ENCODE data around the gene TIMM29. TPM values are rescaled to one million over a fixed set of nuclear protein-coding genes. Genes with fewer than 3 reads are reported as not detected.

TIMM29 gene
- total RNA-seq, 1 donor, result 31.8 TPM

GRCh38 chr19:10885201-10886169 lies 43.1 kb upstream of the TIMM29 start:
- H3K4me3 ChIP-seq (ENCODE audit: insufficient read depth, low read length), result no peak overlapping the region
- no peak overlapping the region for H2AFZ ChIP-seq (ENCODE audit: low read length)
- DNase-seq (ENCODE audit: insufficient read length, low spot score, missing footprints), result peak; percentile 55
- H3K27me3 ChIP-seq (ENCODE audit: insufficient read depth, low read length), result no peaks in the 10 kb centered on the region
- H4K20me1 ChIP-seq (ENCODE audit: insufficient read depth, low read length), result peaks cover 58% of the 10 kb centered on the region
- H3K79me2 ChIP-seq (ENCODE audit: insufficient read depth, low read length), result peaks cover 80% of the 10 kb centered on the region
- no peaks in the 10 kb centered on the region for H3K4me1 ChIP-seq (ENCODE audit: insufficient read depth, low read length)
- no peaks in the 10 kb centered on the region for H3K36me3 ChIP-seq (ENCODE audit: insufficient read depth, low read length)
- no peak overlapping the region for H3K4me2 ChIP-seq (ENCODE audit: insufficient read depth, low read length)
- TF ChIP-seq CTCF (IDR thresholded peaks at IDR 0.05; ENCODE audit: extremely low read depth, low read depth, low read length), result no peak
- no peaks in the 10 kb centered on the region for H3K9me3 ChIP-seq (ENCODE audit: low read depth, low read length)
- H3K27ac ChIP-seq (ENCODE audit: low read depth, low read length), result no peak overlapping the region

- TF ChIP-seq CTCF (IDR thresholded peaks at IDR 0.05; ENCODE audit: extremely low read depth, low read depth, low read length), result no peak
- Histone ChIP-seq H3K36me3 (ENCODE audit: insufficient read depth, low read length) (no peaks in the 10 kb centered on the region), H2AFZ (ENCODE audit: low read length) (no peak overlapping the region), H4K20me1 (ENCODE audit: insufficient read depth, low read length) (peaks cover 55% of the 10 kb centered on the region), H3K79me2 (ENCODE audit: insufficient read depth, low read length) (peaks cover 76% of the 10 kb centered on the region), H3K4me2 (ENCODE audit: insufficient read depth, low read length) (no peak overlapping the region), H3K4me1 (ENCODE audit: insufficient read depth, low read length) (no peaks in the 10 kb centered on the region), H3K27ac (ENCODE audit: low read depth, low read length) (no peak overlapping the region), H3K4me3 (ENCODE audit: insufficient read depth, low read length) (no peak overlapping the region), H3K9me3 (ENCODE audit: low read depth, low read length) (no peaks in the 10 kb centered on the region), H3K27me3 (ENCODE audit: insufficient read depth, low read length) (no peaks in the 10 kb centered on the region)
- DNase-seq (ENCODE audit: insufficient read length, low spot score, missing footprints), result peak; percentile 60
Measured at GRCh38 chr19:10887616-10888367, 40.8 kb upstream of the TIMM29 start.

- DNase-seq (ENCODE audit: insufficient read length, low spot score, missing footprints), result peak; percentile 29
- Histone ChIP-seq H4K20me1 (ENCODE audit: insufficient read depth, low read length) (peaks cover 54% of the 10 kb centered on the region), H3K27ac (ENCODE audit: low read depth, low read length) (no peak overlapping the region), H3K9me3 (ENCODE audit: low read depth, low read length) (no peaks in the 10 kb centered on the region), H3K4me2 (ENCODE audit: insufficient read depth, low read length) (no peak overlapping the region), H3K36me3 (ENCODE audit: insufficient read depth, low read length) (no peaks in the 10 kb centered on the region), H2AFZ (ENCODE audit: low read length) (no peak overlapping the region), H3K79me2 (ENCODE audit: insufficient read depth, low read length) (peaks cover 71% of the 10 kb centered on the region), H3K4me1 (ENCODE audit: insufficient read depth, low read length) (no peaks in the 10 kb centered on the region), H3K27me3 (ENCODE audit: insufficient read depth, low read length) (no peaks in the 10 kb centered on the region), H3K4me3 (ENCODE audit: insufficient read depth, low read length) (no peak overlapping the region)
- no peak for TF ChIP-seq CTCF (IDR thresholded peaks at IDR 0.05; ENCODE audit: extremely low read depth, low read depth, low read length)
Measured at GRCh38 chr19:10888421-10888866, 40.2 kb upstream of the TIMM29 start.

- H3K9me3 ChIP-seq (ENCODE audit: low read depth, low read length), result no peaks in the 10 kb centered on the region
- no peaks in the 10 kb centered on the region for H3K27me3 ChIP-seq (ENCODE audit: insufficient read depth, low read length)
- H2AFZ ChIP-seq (ENCODE audit: low read length), result no peak overlapping the region
- no peak overlapping the region for H3K4me3 ChIP-seq (ENCODE audit: insufficient read depth, low read length)
- H3K36me3 ChIP-seq (ENCODE audit: insufficient read depth, low read length), result no peaks in the 10 kb centered on the region
- H3K4me1 ChIP-seq (ENCODE audit: insufficient read depth, low read length), result no peaks in the 10 kb centered on the region
- H4K20me1 ChIP-seq (ENCODE audit: insufficient read depth, low read length), result peaks cover 54% of the 10 kb centered on the region
- DNase-seq (ENCODE audit: insufficient read length, low spot score, missing footprints), result no peak
- H3K4me2 ChIP-seq (ENCODE audit: insufficient read depth, low read length), result no peak overlapping the region
- peaks cover 77% of the 10 kb centered on the region for H3K79me2 ChIP-seq (ENCODE audit: insufficient read depth, low read length)
- TF ChIP-seq CTCF (IDR thresholded peaks at IDR 0.05; ENCODE audit: extremely low read depth, low read depth, low read length), result no peak
- H3K27ac ChIP-seq (ENCODE audit: low read depth, low read length), result no peak overlapping the region
Measured at GRCh38 chr19:10889880-10890279, 38.7 kb upstream of the TIMM29 start.
